H1 (cell line): Measurements from ENCODE around the gene CTNND2. TPM values are rescaled to one million over a fixed set of nuclear protein-coding genes. Genes with fewer than 3 reads are reported as not detected.

Experiments
- EGR1 ChIP-seq: IDR thresholded peaks from 2 replicates; pipeline ENCODE4 v1.6.1; 2011; ENCODE audit warnings: low read depth, low read length, borderline replicate concordance
- FOSL1 ChIP-seq: IDR thresholded peaks from 2 replicates; pipeline ENCODE4 v1.6.1; 2011; ENCODE audit warnings: mild to moderate bottlenecking, low read depth, low read length, moderate library complexity; ENCODE audit not compliant: insufficient read depth
- NANOG ChIP-seq: IDR thresholded peaks from 2 replicates; pipeline ENCODE4 v1.6.1; 2011; ENCODE audit warnings: low read length, low read depth, mild to moderate bottlenecking, inconsistent platforms; ENCODE audit not compliant: insufficient read depth, poor library complexity, severe bottlenecking
- POU5F1 ChIP-seq: IDR thresholded peaks from 2 replicates; pipeline ENCODE4 v1.6.1; 2011; ENCODE audit warnings: low read depth, mild to moderate bottlenecking, low read length, moderate library complexity
- SAP30 ChIP-seq: fragments of 300-600 bp; sonication (generic); IDR thresholded peaks from 2 replicates; pipeline ENCODE4 v1.7.1; 2012; ENCODE audit warnings: low read length, moderate library complexity, mild to moderate bottlenecking, inconsistent platforms; ENCODE audit not compliant: insufficient read depth, insufficient replicate concordance
- SP2 ChIP-seq: IDR thresholded peaks from 2 replicates; pipeline ENCODE4 v1.6.1; 2012; ENCODE audit warnings: mild to moderate bottlenecking, low read length, inconsistent platforms
- TBP ChIP-seq: IDR thresholded peaks from 2 replicates; pipeline ENCODE4 v1.6.1; 2011; ENCODE audit warnings: low read depth, low read length, improper control_type of control experiment
- polyA plus RNA-seq, 7 experiments: library from polyadenylated mRNA; depleted of rRNA in 3 of 7; stranded (reverse) in 5 of 7; unstranded in 2 of 7; fragments of >200 nt in 5 of 7; fragments of 200-250 nt in 2 of 7; gene quantifications; 1 replicate in 5 of 7; 2 replicates in 1 of 7; 4 replicates in 1 of 7; pipeline versions ENCODE4 v1.2.1 to v1.2.3, GENCODE V29; 2011 to 2013; ENCODE audit warnings: missing spikeins in 2 of 7, mixed read lengths in 2 of 7
- total RNA-seq: library from RNA; stranded (reverse); fragmentation: NEBNext Ultra II Directional; extraction: Animal tissue kit (Norgen Biotek cat#: 25700); gene quantifications from 2 replicates; pipeline ENCODE4 v1.2.1, GENCODE V29; 2021

The CTNND2 gene
- total and polyA plus RNA-seq, 2 of the 8 experiments (the other 6 are each of a cell fraction or from before 2014, with no cell fraction given), result 7.4 to 14.2 TPM

DNA sequence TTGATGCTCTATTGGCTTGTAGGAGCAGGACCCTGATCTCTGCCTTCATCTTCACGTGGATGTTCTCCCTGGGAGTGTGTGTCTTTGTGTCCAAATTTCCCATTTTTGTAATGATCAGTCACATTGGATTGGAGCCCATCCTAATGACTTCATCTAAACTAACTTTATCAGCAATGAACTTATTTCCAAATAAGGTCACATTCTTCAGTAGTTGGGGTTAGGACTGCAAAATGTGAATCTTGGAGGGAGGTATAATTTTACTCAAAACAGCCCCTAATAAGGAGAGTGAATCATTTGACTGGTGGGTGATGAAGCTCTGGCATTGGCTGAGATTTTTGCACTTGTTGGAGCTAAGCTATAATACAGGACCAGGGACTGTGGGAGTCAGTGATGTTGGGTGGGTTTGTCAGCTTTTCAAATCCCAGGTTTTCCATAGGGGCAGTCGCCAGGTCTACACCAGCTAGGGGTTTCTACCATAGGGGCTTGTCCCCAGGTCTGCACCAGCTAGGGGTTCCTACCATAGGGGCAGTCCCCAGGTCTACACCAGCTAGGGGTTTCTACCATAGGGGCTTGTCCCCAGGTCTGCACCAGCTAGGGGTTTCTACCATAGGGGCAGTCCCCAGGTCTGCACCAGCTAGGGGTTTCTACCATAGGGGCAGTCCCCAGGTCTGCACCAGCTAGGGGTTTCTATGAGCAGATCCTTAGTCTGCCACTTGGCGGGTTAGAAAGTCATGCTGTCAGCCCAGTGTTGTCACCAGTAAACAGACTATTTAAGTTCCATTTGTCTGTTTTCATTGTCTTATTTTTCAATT lies 760.6 kb downstream of the CTNND2 start (continued):
- no peak for TF ChIP-seq TBP
- TF ChIP-seq FOSL1, result no peak
- TF ChIP-seq POU5F1, result no peak
- TF ChIP-seq SP2, result no peak
- no peak for TF ChIP-seq EGR1
- TF ChIP-seq SAP30, result no peak
- TF ChIP-seq NANOG, result no peak
